ENCODE data around the gene MPRIP.

GRCh38 chr17:17127730-17128291, 85.6 kb downstream of the MPRIP start:
- TF ChIP-seq CTCF (IDR thresholded peaks at IDR 0.05) = no peak
- TF ChIP-seq USF2 (IDR thresholded peaks at IDR 0.05; ENCODE audit: borderline replicate concordance, low read depth, low read length) = no peak
- no peak for TF ChIP-seq EP300 (IDR thresholded peaks at IDR 0.05; ENCODE audit: borderline replicate concordance in 1 of 2, low read depth in 1 of 2, low read length in 1 of 2)
- TF ChIP-seq MAX (IDR thresholded peaks at IDR 0.05; ENCODE audit: low read depth) = no peak
- no peak for TF ChIP-seq ELF1 (IDR thresholded peaks at IDR 0.05)
- TF ChIP-seq USF1 (IDR thresholded peaks at IDR 0.05; ENCODE audit: borderline replicate concordance, low read depth) = no peak
- no peak for TF ChIP-seq SIN3A (IDR thresholded peaks at IDR 0.05; ENCODE audit: borderline replicate concordance, low read depth, low read length)
- TF ChIP-seq MXI1 (IDR thresholded peaks at IDR 0.05; ENCODE audit: low read depth, low read length) = no peak
- no peak for TF ChIP-seq EZH2phosphoT487 (IDR thresholded peaks at IDR 0.05; ENCODE audit: borderline replicate concordance, low read depth)
